Body of pancreas (tissue), 4 donors: ENCODE results near the gene ARHGAP33.

Experiments used
- POLR2A ChIP-seq, 3 donors: fragments of 450-650 bp; IDR thresholded peaks; one replicate each; pipeline ENCODE4 v1.6.1; 2016; ENCODE audit warnings: antibody characterized with exemption in 3 of 3, mild to moderate bottlenecking in 2 of 3
- TF ChIP-seq, protein P1 (sequence below), 7 experiments: fragments of 450-650 bp in 4 of 7; fragments of 200-600 bp in 3 of 7; sonication (generic) in 3 of 7; IDR thresholded peaks; one replicate each; pipeline ENCODE4 v1.5.1; 2016 to 2019; ENCODE audit warnings: antibody characterized with exemption in 7 of 7

DNA sequence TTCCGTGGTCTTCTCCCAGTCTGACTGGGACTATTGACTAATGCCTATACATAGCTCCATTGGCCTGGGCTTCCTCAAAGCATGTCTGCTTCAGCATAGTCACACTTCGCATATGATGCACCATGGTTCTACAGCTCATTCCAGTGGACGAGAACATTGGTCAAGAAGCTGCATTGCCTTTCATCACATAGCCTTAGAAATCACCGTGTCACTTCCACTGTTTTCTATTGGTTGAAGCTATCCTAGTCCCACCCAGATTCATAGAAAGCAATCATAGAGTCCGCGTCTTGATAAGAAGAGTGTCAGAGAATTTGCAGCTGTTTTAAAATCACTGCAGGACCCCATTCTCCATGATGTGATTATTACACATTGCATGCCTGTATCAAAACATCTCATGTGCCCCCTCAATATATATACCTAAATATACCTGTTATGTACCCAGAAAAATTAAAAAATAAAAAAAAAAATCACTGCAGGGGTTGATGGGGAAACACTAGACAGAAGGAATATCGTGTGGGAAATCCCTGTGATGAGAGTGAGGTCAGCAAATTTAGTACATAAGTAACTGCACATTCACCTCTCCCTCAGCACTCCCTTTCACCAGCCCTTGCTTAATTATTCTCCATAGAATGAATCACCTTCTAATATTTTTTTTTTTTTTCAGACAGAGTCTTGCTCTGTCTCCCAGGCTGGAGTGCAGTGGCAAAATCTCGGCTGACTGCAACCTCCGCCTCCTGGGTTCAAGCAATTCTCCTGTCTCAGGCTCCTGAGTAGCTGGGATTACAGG is 2.2 kb upstream of the ARHGAP33 start:
- TF ChIP-seq, protein P1, sequence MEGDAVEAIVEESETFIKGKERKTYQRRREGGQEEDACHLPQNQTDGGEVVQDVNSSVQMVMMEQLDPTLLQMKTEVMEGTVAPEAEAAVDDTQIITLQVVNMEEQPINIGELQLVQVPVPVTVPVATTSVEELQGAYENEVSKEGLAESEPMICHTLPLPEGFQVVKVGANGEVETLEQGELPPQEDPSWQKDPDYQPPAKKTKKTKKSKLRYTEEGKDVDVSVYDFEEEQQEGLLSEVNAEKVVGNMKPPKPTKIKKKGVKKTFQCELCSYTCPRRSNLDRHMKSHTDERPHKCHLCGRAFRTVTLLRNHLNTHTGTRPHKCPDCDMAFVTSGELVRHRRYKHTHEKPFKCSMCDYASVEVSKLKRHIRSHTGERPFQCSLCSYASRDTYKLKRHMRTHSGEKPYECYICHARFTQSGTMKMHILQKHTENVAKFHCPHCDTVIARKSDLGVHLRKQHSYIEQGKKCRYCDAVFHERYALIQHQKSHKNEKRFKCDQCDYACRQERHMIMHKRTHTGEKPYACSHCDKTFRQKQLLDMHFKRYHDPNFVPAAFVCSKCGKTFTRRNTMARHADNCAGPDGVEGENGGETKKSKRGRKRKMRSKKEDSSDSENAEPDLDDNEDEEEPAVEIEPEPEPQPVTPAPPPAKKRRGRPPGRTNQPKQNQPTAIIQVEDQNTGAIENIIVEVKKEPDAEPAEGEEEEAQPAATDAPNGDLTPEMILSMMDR (IDR thresholded peaks at IDR 0.05) = no peak
- no peak for TF ChIP-seq POLR2A (IDR thresholded peaks at IDR 0.05)
